ENCODE data around the gene TNC. TPM values are rescaled to one million over a fixed set of nuclear protein-coding genes. Genes with fewer than 3 reads are reported as not detected.

Gene TNC
- polyA plus RNA-seq, 1 of the 3 experiments (the other 2 are of a cell fraction): 805 TPM

DNA sequence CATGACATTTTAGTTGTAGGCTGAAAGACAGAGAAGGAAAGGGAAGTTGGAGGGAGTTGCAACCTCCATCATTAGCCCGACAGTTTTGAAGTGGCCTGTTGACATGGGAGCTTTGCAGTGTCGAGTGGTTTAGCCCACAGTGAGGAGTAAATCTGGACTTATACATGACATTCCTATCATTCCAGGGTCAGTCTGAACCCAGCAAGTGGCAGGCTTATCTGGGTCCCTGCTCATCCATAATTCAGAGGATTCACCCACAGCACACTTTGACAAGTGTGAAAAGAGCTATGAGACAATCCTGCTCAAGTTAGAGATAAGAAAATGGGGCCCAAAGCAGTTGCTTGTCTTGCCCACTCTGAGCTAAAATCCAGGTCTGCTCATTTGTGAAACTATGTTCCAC lies 8.4 kb upstream of the TNC start:
- Histone ChIP-seq H3K9ac (no peak overlapping the region), H3K79me2 (ENCODE audit: insufficient read depth) (no peaks in the 10 kb centered on the region), H4K20me1 (ENCODE audit: insufficient read depth) (no peaks in the 10 kb centered on the region), H3K9me3 (no peaks in the 10 kb centered on the region), H3K27me3 (ENCODE audit: insufficient read depth) (no peaks in the 10 kb centered on the region), H3F3A (replicated peaks; ENCODE audit: insufficient read depth) (peaks cover 2% of the 10 kb centered on the region), H2AFZ (ENCODE audit: low read depth) (no peak overlapping the region), H3K27ac (ENCODE audit: low read depth in 2 of 2, low read length in 1 of 2) (no peak overlapping the region), H3K36me3 (replicated peaks in 1 of 2; ENCODE audit: control insufficient read depth in 1 of 2, insufficient read depth in 2 of 2, low read length in 1 of 2) (no peaks in the 10 kb centered on the region), H3K9me2 (no peaks in the 10 kb centered on the region), H3K4me1 (ENCODE audit: control insufficient read depth in 1 of 2, insufficient read depth in 2 of 2, low read depth in 1 of 2, low read length in 1 of 2) (peaks cover 0 to 9% of the 10 kb centered on the region in 2 experiments; a peak in 2 of 4 replicates), H3K4me3 (ENCODE audit: low read depth in 2 of 2, low read length in 1 of 2) (no peak overlapping the region), H3K4me2 (no peak overlapping the region)
- WGBS (ENCODE audit: low lambda C conversion rate): 80% methylated on average over 2 of the region's 2 CpGs
- no peak for DNase-seq
- ChIA-PET CTCF (no interaction called here), POLR2A (no interaction called here)
- TF ChIP-seq MXI1 (IDR thresholded peaks at IDR 0.05; ENCODE audit: low read depth, low read length) (no peak), USF1 (IDR thresholded peaks at IDR 0.05; ENCODE audit: borderline replicate concordance, low read depth) (no peak), GABPA (IDR thresholded peaks at IDR 0.05; ENCODE audit: low read depth) (no peak), JUND (IDR thresholded peaks at IDR 0.05) (no peak), POLR2AphosphoS5 (IDR thresholded peaks at IDR 0.05; ENCODE audit: low read depth, low read length) (no peak), RFX5 (IDR thresholded peaks at IDR 0.05; ENCODE audit: low read length) (no peak), RAD21 (IDR thresholded peaks at IDR 0.05; ENCODE audit: low read length) (no peak), FOXJ3 (CRISPR knock-in tag; IDR thresholded peaks at IDR 0.05) (no peak), PBX3 (IDR thresholded peaks at IDR 0.05) (no peak), CHD2 (IDR thresholded peaks at IDR 0.05; ENCODE audit: low read length, partially characterized antibody) (no peak), EZH2phosphoT487 (IDR thresholded peaks at IDR 0.05; ENCODE audit: borderline replicate concordance, low read depth) (no peak), YY1 (IDR thresholded peaks at IDR 0.05; ENCODE audit: low read depth) (no peak), USF2 (IDR thresholded peaks at IDR 0.05; ENCODE audit: borderline replicate concordance, low read depth, low read length) (no peak)
- TF ChIP-seq, protein P1, sequence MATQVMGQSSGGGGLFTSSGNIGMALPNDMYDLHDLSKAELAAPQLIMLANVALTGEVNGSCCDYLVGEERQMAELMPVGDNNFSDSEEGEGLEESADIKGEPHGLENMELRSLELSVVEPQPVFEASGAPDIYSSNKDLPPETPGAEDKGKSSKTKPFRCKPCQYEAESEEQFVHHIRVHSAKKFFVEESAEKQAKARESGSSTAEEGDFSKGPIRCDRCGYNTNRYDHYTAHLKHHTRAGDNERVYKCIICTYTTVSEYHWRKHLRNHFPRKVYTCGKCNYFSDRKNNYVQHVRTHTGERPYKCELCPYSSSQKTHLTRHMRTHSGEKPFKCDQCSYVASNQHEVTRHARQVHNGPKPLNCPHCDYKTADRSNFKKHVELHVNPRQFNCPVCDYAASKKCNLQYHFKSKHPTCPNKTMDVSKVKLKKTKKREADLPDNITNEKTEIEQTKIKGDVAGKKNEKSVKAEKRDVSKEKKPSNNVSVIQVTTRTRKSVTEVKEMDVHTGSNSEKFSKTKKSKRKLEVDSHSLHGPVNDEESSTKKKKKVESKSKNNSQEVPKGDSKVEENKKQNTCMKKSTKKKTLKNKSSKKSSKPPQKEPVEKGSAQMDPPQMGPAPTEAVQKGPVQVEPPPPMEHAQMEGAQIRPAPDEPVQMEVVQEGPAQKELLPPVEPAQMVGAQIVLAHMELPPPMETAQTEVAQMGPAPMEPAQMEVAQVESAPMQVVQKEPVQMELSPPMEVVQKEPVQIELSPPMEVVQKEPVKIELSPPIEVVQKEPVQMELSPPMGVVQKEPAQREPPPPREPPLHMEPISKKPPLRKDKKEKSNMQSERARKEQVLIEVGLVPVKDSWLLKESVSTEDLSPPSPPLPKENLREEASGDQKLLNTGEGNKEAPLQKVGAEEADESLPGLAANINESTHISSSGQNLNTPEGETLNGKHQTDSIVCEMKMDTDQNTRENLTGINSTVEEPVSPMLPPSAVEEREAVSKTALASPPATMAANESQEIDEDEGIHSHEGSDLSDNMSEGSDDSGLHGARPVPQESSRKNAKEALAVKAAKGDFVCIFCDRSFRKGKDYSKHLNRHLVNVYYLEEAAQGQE (IDR thresholded peaks at IDR 0.05; ENCODE audit: low read depth, low read length): no peak

All from SK-N-SH (cell line).